H9 (cell line): Measurements from ENCODE around the gene POU2AF3. TPM values are rescaled to one million over a fixed set of nuclear protein-coding genes. Genes with fewer than 3 reads are reported as not detected.

Source experiments
- DNase-seq: peaks from one replicate; pipeline ENCODE4 v3.0.0-alpha.2; 2017
- H2AFZ ChIP-seq: one replicate; pipeline ENCODE4 v1.6.1; 2013; ENCODE audit warnings: mild to moderate bottlenecking, low read length, control low read depth, moderate library complexity
- H2AK5ac ChIP-seq: 2 replicates; pipeline ENCODE4 v1.6.1; 2013; ENCODE audit warnings: low read length, control low read depth, mixed read lengths; ENCODE audit not compliant: insufficient read length
- H2BK120ac ChIP-seq: one replicate; pipeline ENCODE4 v1.6.1; 2013; ENCODE audit warnings: low read depth, mild to moderate bottlenecking, low read length, control low read depth, inconsistent platforms; ENCODE audit not compliant: poor library complexity, severe bottlenecking
- H2BK12ac ChIP-seq: 2 replicates; pipeline ENCODE4 v1.6.1; 2013; ENCODE audit warnings: low read length, control low read depth, mixed read lengths, low read depth; ENCODE audit not compliant: insufficient read length
- H2BK15ac ChIP-seq: 2 replicates; pipeline ENCODE4 v1.6.1; 2013; ENCODE audit warnings: low read depth, low read length, control low read depth
- H2BK20ac ChIP-seq: one replicate; pipeline ENCODE4 v1.6.1; 2013; ENCODE audit warnings: low read depth, mild to moderate bottlenecking, low read length, control low read depth, inconsistent platforms; ENCODE audit not compliant: poor library complexity, severe bottlenecking
- H2BK5ac ChIP-seq: 2 replicates; pipeline ENCODE4 v1.6.1; 2013; ENCODE audit warnings: low read length, control low read depth, mixed read lengths; ENCODE audit not compliant: insufficient read length
- H3K14ac ChIP-seq: 2 replicates; pipeline ENCODE4 v1.6.1; 2013; ENCODE audit warnings: low read length, control low read depth; ENCODE audit not compliant: insufficient read depth
- H3K18ac ChIP-seq: 2 replicates; pipeline ENCODE4 v1.6.1; 2013; ENCODE audit warnings: low read depth, mild to moderate bottlenecking, mixed read lengths, low read length, control low read depth; ENCODE audit not compliant: insufficient read length
- H3K23ac ChIP-seq: 2 replicates; pipeline ENCODE4 v1.6.1; 2013; ENCODE audit warnings: low read length, control low read depth, mixed read lengths, low read depth; ENCODE audit not compliant: insufficient read length
- H3K23me2 ChIP-seq: 2 replicates; pipeline ENCODE4 v1.6.1; 2013; ENCODE audit warnings: low read depth, mild to moderate bottlenecking, mixed read lengths, low read length, control low read depth; ENCODE audit not compliant: insufficient read length, poor library complexity, severe bottlenecking
- H3K27ac ChIP-seq: 2 replicates; pipeline ENCODE4 v1.5.1; 2013; ENCODE audit warnings: low read length, control low read depth, mixed read lengths, low read depth; ENCODE audit not compliant: insufficient read length
- H3K27me3 ChIP-seq: 2 replicates; pipeline ENCODE4 v1.6.1; 2013; ENCODE audit warnings: low read length, control low read depth, inconsistent platforms; ENCODE audit not compliant: insufficient read depth
- H3K4ac ChIP-seq: 2 replicates; pipeline ENCODE4 v1.6.1; 2013; ENCODE audit warnings: low read depth, mild to moderate bottlenecking, control low read depth, inconsistent platforms, low read length, moderate library complexity
- H3K4me1 ChIP-seq: 2 replicates; pipeline ENCODE4 v1.6.1; 2013; ENCODE audit warnings: low read length, control low read depth, inconsistent platforms; ENCODE audit not compliant: insufficient read depth
- H3K4me2 ChIP-seq: 2 replicates; pipeline ENCODE4 v1.6.1; 2013; ENCODE audit warnings: low read length, control low read depth, mixed read lengths; ENCODE audit not compliant: insufficient read length, insufficient read depth
- H3K56ac ChIP-seq: 2 replicates; pipeline ENCODE4 v1.6.1; 2013; ENCODE audit warnings: low read depth, mild to moderate bottlenecking, mixed read lengths, low read length, control low read depth; ENCODE audit not compliant: insufficient read length
- H3K79me1 ChIP-seq: 2 replicates; pipeline ENCODE4 v1.6.1; 2013; ENCODE audit warnings: low read depth, mild to moderate bottlenecking, moderate library complexity, low read length, control low read depth, inconsistent platforms; ENCODE audit not compliant: insufficient read depth, poor library complexity, severe bottlenecking
- H3K79me2 ChIP-seq: 2 replicates; pipeline ENCODE4 v1.6.1; 2013; ENCODE audit warnings: low read length, control low read depth, inconsistent platforms; ENCODE audit not compliant: insufficient read depth
- H3K9ac ChIP-seq: 2 replicates; pipeline ENCODE4 v1.6.1; 2013; ENCODE audit warnings: low read length, control low read depth, mixed read lengths; ENCODE audit not compliant: insufficient read length; ENCODE audit errors: extremely low read depth
- H3K9me3 ChIP-seq: one replicate; pipeline ENCODE4 v1.6.1; 2013; ENCODE audit warnings: low read depth, low read length, inconsistent platforms; ENCODE audit not compliant: control insufficient read depth
- H3T11ph ChIP-seq: one replicate; pipeline ENCODE4 v1.6.1; 2013; ENCODE audit warnings: mild to moderate bottlenecking, low read length, control low read depth, inconsistent platforms
- H4K20me1 ChIP-seq: one replicate; pipeline ENCODE4 v1.6.1; 2013; ENCODE audit not compliant: control insufficient read depth, insufficient read length, insufficient read depth
- H4K5ac ChIP-seq: 2 replicates; pipeline ENCODE4 v1.6.1; 2013; ENCODE audit warnings: low read depth, mild to moderate bottlenecking, mixed read lengths, low read length, control low read depth; ENCODE audit not compliant: insufficient read length
- H4K8ac ChIP-seq: replicated peaks from 2 replicates; pipeline ENCODE4 v1.6.1; 2013; ENCODE audit warnings: low read length, control low read depth, mixed read lengths, low read depth; ENCODE audit not compliant: insufficient read length
- H4K91ac ChIP-seq: 2 replicates; pipeline ENCODE4 v1.6.1; 2013; ENCODE audit warnings: low read depth, mild to moderate bottlenecking, moderate library complexity, mixed read lengths, low read length, control low read depth; ENCODE audit not compliant: insufficient read length
- H3K27ac Mint-ChIP-seq, 3 experiments: 2 replicates in 2 of 3; 3 replicates in 1 of 3; pipeline ENCODE4 v1.8.0; 2020 to 2021; ENCODE audit warnings: mixed read lengths in 3 of 3, mild to moderate bottlenecking in 1 of 3, moderate library complexity in 1 of 3
- H3K27me3 Mint-ChIP-seq: 2 replicates; pipeline ENCODE4 v1.8.0; 2021; ENCODE audit warnings: low read depth, mild to moderate bottlenecking, moderate library complexity, mixed read lengths
- H3K36me3 Mint-ChIP-seq, 3 experiments: 2 replicates in 2 of 3; 3 replicates in 1 of 3; pipeline ENCODE4 v1.8.0; 2020 to 2021; ENCODE audit warnings: low read depth in 3 of 3, mixed read lengths in 3 of 3; ENCODE audit not compliant: insufficient read depth in 1 of 3
- H3K4me1 Mint-ChIP-seq, 2 experiments: 2 replicates each; pipeline ENCODE4 v1.8.0; 2020; ENCODE audit warnings: mixed read lengths in 2 of 2
- H3K4me3 Mint-ChIP-seq, 2 experiments: 2 replicates in 1 of 2; 3 replicates in 1 of 2; pipeline ENCODE4 v1.8.0; 2020 to 2021; ENCODE audit warnings: mild to moderate bottlenecking in 2 of 2, mixed read lengths in 2 of 2, moderate library complexity in 1 of 2
- H3K9me3 Mint-ChIP-seq, 2 experiments: 2 replicates in 1 of 2; 3 replicates in 1 of 2; pipeline ENCODE4 v1.8.0; 2020; ENCODE audit warnings: mild to moderate bottlenecking in 2 of 2, mixed read lengths in 2 of 2, moderate library complexity in 1 of 2
- CTCF ChIP-seq: fragments of 200-600 bp; sonication (generic); conservative IDR thresholded peaks from 3 replicates; pipeline ENCODE4 v1.8.0; 2021; ENCODE audit warnings: antibody characterized with exemption, mild to moderate bottlenecking
- WGBS: extraction: QIAGEN DNeasy Blood & Tissue Kit; methylation state at CpG from one replicate; pipeline ENCODE4 v1.1.7; 2013; ENCODE audit warnings: missing lambda C conversion rate, low lambda C conversion rate, mixed read lengths; ENCODE audit not compliant: insufficient read length; ENCODE audit errors: extremely low coverage; 5-methylcytosine and 5-hydroxymethylcytosine counted together
- total RNA-seq: library from RNA; stranded (reverse); gene quantifications from 2 replicates; pipeline ENCODE4 v1.2.1, GENCODE V29; 2021

POU2AF3 gene
- total RNA-seq, 1 experiment from 2014 or later: 0.52 TPM

GRCh38 chr11:111336062-111336461 is 37.7 kb downstream of the POU2AF3 start:
- Histone ChIP-seq H3K18ac (no peak overlapping the region), H4K8ac (no peak overlapping the region), H3K27ac (no peak overlapping the region), H3K4me1 (peaks cover 7% of the 10 kb centered on the region; the same call in 1 of the 2 replicates), H2BK120ac (no peak overlapping the region), H4K20me1 (no peaks in the 10 kb centered on the region), H2BK20ac (no peak overlapping the region), H3K56ac (no peak overlapping the region), H3K27me3 (no peaks in the 10 kb centered on the region), H2BK15ac (no peak overlapping the region), H3K23me2 (no peaks in the 10 kb centered on the region), H3K79me1 (no peaks in the 10 kb centered on the region), H2AFZ (no peak overlapping the region), H3K79me2 (no peaks in the 10 kb centered on the region), H3K14ac (no peak overlapping the region), H2BK12ac (no peak overlapping the region), H3K4ac (no peak overlapping the region), H3K23ac (no peak overlapping the region), H4K5ac (no peak overlapping the region), H3K9me3 (no peaks in the 10 kb centered on the region), H3K4me2 (no peak overlapping the region), H3K9ac (no peak overlapping the region), H2BK5ac (no peak overlapping the region), H4K91ac (no peak overlapping the region), H3T11ph (no peak overlapping the region), H2AK5ac (no peak overlapping the region)
- Mint-ChIP-seq H3K27me3 (no peaks in the 10 kb centered on the region; the same call in 1 of the 2 replicates), H3K4me1 (peaks cover 22 to 24% of the 10 kb centered on the region in 2 experiments), H3K27ac (no peak overlapping the region; a peak in 1 of 7 replicates), H3K4me3 (no peak overlapping the region), H3K9me3 (peaks cover 9 to 10% of the 10 kb centered on the region in 2 experiments), H3K36me3 (peaks cover 0 to 14% (median 9%) of the 10 kb centered on the region in 3 experiments; a peak in 6 of 7 replicates)
- DNase-seq: no peak
- WGBS: no CpG with 5 or more reads among the region's 4 CpGs
- TF ChIP-seq CTCF: no peak
